Uterus (tissue), 2 donors: ENCODE results near the gene TMEM175.

Experiments used
- POLR2A ChIP-seq, 2 donors: fragments of 450-650 bp; IDR thresholded peaks; one replicate each; pipeline ENCODE4 v1.6.1; 2016; ENCODE audit warnings: antibody characterized with exemption in 2 of 2, mild to moderate bottlenecking in 1 of 2, moderate library complexity in 1 of 2
- TF ChIP-seq, protein P1 (sequence below), 4 experiments: fragments of 200-600 bp in 2 of 4; fragments of 450-650 bp in 2 of 4; sonication (generic) in 2 of 4; IDR thresholded peaks; one replicate each; pipeline ENCODE4 v1.5.1; 2016 to 2019; ENCODE audit warnings: antibody characterized with exemption in 4 of 4, mild to moderate bottlenecking in 2 of 4, moderate library complexity in 1 of 4

DNA sequence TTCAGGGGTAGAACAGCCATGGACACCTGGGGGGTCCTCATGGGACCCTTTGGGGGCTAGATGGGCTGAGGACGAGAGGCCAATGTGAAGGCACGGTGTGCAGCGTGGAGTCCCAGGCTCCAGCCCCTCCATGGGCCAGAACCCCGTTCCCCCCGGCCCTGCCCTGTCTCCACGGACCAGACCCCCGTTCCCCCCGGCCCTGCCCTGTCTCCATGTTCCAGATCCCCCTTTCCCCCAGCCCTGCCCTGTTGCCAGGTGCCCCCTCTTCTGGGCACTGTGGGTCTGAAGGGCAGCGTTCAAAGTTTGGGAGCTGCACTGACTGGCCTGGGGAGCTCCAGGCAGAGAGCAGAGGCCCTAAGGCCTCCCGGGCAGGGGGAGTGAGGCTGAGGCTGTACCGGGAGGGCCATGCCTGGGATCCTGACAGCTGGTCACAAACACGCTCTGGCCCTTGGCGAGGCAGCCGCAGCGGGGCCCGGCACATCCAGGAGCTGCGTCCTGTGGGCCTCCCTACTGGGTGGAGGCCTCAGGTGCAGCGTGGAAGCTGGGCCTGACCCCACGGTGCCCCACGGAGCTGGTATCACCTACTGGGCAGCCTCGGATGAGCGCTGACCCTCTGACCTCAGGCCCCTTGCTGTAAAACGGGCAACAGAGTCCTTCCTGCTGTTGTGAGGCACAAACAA lies 32.2 kb downstream of the TMEM175 start:
- TF ChIP-seq, protein P1, sequence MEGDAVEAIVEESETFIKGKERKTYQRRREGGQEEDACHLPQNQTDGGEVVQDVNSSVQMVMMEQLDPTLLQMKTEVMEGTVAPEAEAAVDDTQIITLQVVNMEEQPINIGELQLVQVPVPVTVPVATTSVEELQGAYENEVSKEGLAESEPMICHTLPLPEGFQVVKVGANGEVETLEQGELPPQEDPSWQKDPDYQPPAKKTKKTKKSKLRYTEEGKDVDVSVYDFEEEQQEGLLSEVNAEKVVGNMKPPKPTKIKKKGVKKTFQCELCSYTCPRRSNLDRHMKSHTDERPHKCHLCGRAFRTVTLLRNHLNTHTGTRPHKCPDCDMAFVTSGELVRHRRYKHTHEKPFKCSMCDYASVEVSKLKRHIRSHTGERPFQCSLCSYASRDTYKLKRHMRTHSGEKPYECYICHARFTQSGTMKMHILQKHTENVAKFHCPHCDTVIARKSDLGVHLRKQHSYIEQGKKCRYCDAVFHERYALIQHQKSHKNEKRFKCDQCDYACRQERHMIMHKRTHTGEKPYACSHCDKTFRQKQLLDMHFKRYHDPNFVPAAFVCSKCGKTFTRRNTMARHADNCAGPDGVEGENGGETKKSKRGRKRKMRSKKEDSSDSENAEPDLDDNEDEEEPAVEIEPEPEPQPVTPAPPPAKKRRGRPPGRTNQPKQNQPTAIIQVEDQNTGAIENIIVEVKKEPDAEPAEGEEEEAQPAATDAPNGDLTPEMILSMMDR (IDR thresholded peaks at IDR 0.05), result no peak
- no peak for TF ChIP-seq POLR2A (IDR thresholded peaks at IDR 0.05)
